Limb (tissue), 2 donors: ENCODE measurements around the gene RPS6KC1.
A peak's percentile ranks its signal among the peaks of the same experiment; 100 is the strongest.
"Not testable (repeated sequence)": the region's sequence is repeated elsewhere in the genome, so short reads cannot be mapped to it uniquely, and the experiment has no call there.

Experiments used
- DNase-seq, 2 donors: peaks; one replicate each; pipeline ENCODE4 v3.0.0-alpha.2; 2016; ENCODE audit errors: extremely low spot score in 2 of 2

RPS6KC1 gene

DNA sequence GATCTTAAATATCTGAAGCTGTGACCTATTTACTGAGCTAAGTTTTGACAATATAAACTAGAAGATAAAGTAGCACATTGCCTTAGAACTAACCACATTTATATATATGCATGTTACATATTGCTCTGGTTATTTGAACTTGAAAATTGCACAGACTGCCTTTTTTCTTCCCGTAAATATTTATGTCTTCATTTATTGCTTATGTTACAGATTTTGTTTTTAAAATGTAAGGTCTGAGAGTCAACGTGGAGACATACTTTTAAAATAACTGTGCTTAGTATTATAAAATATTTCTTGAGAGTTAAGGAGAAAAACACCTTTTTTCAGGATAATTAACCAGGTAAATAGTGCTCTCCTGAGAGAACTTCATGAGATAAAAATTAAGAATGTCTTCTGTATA is 3.1 kb downstream of the RPS6KC1 start:
- no peak for DNase-seq

- no peak for DNase-seq
Observed at GRCh38 chr1:213054733-213055591, 3.9 kb downstream of the RPS6KC1 start.

- DNase-seq: no peak
Observed at GRCh38 chr1:213055767-213056166, 4.7 kb downstream of the RPS6KC1 start.

DNA sequence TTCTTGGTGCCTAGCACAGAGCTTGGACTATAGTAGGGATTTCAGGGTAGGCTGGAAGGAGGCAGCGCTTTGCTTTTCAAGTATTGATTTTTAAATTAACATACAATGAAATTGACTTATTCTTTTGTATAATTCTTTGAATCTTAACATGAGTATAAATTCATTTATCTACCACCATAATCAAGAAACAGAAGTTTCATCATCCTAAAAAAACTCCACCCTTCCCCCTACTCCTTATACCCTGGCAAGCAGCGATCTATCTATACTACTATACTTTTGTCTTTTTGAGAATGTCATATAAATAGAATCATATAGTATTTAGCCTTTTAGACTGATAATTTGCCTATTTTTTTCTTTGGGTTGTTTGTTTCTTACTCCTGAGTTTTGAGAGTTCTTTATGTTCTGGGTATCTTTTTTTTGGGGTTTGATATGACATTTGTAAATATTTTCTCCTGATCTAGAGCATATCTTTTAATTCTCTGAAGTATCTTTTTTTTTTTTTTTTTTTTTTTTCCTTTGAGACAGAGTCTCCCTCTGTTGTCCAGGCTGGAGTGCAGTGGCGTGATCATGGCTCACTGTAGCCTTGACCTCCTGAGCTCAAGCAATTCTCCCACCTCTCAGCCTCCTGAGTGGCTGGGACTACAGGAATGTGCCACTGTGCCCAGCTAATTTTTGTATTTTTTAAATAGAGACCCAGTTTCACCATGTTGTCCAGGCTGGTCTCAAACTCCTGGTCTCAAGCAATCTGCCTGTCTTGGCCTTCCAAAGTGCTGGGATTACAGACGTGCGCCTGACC is 6.4 kb downstream of the RPS6KC1 start:
- DNase-seq: no peak

DNA sequence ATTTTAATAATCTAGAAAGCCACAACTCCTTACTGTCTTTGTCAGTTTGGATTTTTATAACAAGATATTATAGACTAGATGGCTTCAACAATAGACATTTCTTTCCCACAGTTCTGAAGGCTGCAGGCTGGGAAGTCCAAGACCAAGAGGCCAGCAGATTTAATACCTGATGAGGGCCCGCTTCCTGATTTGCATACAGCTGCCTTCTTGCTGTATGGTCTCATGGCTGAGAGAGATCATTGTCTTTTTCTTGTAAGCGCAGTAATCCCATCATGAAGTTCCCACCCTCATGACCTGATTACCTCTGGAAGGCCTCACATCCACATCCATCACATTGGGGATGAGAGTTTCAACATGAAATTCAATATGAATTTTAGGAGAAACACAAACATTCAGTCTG is 9.8 kb downstream of the RPS6KC1 start:
- no peak for DNase-seq

- DNase-seq: no peak
Observed at GRCh38 chr1:213061263-213061662, 10.2 kb downstream of the RPS6KC1 start.

- DNase-seq: no peak
Observed at GRCh38 chr1:213065800-213066199, 14.8 kb downstream of the RPS6KC1 start.

GRCh38 chr1:213066363-213066762 is 15.3 kb downstream of the RPS6KC1 start:
- DNase-seq: no peak

- no peak for DNase-seq
Observed at GRCh38 chr1:213067352-213067751, 16.3 kb downstream of the RPS6KC1 start.

DNA sequence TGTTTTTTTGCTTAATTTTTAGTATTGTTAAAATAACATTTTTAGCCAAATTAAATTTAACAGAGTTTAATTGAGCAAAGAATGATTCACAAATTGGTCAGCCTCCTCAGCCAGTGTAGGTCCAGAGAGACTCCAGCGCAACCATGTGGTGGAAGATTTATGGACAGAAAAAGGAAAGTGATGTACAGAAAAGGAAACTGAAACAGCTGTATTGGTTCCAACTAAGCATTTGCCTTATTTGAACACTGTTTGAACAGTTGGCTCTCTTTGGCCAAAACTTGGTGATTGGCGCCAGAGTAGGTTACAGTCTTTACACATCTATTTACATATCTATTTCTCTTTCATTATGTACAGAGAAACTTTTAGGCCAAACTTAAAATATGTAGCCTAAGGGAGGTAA is 19.4 kb downstream of the RPS6KC1 start:
- peak in 1 of 2 donors; percentile 33 for DNase-seq

DNA sequence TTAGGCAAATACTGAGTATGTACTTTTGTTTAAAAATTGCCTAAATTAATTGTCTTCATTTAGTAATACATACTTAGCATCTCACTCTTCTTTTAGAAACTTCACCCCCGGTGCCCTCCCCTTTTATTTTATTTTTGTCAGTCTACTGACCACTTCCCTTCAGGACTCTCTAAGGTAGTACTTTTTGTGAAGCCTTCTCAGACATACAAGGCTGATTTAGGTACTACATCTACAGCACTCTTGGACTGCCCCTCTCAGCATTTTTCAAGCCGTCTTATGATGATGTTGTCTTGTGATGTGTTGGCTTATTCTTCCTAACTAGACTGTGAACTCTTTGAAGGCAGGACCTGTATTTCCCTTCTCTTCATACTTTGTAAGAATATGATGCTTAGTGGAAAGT is 24.7 kb downstream of the RPS6KC1 start:
- no peak for DNase-seq

DNA sequence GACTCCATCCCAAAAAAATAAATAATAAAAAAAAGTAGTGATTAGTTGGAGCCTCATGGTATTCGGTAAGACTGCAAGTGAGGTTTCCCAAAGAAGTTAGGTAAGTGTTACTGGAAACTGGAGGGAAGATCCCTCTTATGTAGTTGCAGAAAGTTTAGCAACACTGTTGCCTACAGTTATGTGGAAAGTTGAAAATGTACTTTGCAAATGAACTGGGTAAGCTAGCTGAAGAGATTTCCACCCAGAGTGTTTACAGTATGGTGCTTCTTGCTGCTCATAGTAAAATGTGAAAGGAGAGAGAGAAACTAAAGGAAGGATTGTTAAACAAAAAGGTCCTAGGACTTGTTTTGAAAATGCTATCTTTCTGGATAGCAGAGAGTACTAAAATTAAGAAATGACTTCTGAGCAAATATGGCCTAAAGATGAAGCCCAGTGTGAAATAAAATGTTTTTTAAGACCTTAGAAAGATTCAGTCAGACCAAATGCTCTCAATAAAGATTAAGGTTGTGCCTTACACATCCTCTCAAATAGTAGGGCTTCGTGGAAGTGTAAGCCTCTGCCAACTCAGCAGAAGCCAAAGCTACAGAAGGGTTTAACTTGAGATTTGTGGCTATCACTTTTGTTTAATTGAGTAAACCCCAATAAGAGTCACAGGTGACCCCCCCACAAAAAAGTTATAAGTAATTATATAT is 31.5 kb downstream of the RPS6KC1 start:
- DNase-seq: no peak

GRCh38 chr1:213083112-213083445 is 32.0 kb downstream of the RPS6KC1 start:
- no peak for DNase-seq

DNA sequence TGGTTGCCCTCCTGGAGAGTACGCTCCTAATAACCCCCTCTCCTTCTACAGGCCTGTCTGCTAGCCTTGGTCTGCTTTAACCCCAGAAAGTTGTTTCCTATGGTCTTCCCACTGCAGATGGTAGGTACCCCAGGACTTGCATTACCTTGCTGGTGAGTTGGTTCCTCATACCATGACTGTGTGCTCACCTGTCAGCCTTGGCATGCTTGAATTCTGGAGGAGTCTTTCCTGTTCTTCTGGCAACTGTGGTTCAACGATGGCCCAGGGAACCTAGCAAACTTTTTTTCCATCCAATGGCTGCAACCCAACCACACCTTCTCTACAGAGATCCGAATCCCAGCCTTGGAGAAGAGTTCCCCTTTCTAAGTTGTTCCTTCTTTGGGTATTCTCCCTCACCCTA is 36.9 kb downstream of the RPS6KC1 start:
- DNase-seq: no peak

- no peak for DNase-seq
Observed at GRCh38 chr1:213089924-213090677, 39.1 kb downstream of the RPS6KC1 start.

- no peak for DNase-seq
Observed at GRCh38 chr1:213094446-213094845, 43.4 kb downstream of the RPS6KC1 start.

DNA sequence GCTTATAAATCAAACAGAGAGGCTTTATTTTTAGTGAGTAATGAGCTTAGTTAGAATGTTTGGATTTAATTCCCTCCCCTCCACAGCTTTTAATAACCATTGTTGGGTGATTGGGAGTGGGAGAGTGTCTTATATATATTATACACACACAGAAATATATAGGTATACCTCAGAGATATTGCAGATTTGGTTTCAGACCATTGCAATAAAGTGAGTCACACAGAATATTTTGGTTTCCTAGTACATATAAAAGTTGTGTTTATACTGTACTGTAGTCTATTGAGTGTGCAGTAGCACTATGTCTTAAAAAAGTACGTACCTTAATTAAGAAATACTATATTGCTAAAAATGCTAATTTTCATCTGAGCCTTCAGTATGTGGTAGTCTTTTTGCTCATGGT is 44.4 kb downstream of the RPS6KC1 start:
- DNase-seq: no peak

GRCh38 chr1:213099682-213100399 is 48.8 kb downstream of the RPS6KC1 start:
- no peak for DNase-seq

DNA sequence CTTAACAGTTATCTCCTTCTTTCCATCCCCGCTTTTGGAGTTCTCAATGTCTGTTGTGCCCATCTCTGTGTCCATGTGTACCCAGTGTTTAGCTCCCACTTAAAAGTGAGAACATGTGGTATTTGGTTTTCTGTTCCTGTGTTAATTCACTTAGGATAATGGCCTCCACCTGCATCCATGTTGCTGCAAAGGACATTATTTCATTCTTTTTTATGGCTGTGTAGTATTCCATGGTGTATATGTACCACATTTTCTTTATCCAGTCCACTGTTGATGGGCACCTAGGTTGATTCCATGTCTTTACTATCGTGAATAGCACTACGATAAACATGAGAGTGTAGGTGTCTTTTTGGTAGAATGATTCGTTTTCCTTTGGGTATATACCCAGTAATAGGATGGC is 49.5 kb downstream of the RPS6KC1 start:
- DNase-seq: not testable (repeated sequence)

DNA sequence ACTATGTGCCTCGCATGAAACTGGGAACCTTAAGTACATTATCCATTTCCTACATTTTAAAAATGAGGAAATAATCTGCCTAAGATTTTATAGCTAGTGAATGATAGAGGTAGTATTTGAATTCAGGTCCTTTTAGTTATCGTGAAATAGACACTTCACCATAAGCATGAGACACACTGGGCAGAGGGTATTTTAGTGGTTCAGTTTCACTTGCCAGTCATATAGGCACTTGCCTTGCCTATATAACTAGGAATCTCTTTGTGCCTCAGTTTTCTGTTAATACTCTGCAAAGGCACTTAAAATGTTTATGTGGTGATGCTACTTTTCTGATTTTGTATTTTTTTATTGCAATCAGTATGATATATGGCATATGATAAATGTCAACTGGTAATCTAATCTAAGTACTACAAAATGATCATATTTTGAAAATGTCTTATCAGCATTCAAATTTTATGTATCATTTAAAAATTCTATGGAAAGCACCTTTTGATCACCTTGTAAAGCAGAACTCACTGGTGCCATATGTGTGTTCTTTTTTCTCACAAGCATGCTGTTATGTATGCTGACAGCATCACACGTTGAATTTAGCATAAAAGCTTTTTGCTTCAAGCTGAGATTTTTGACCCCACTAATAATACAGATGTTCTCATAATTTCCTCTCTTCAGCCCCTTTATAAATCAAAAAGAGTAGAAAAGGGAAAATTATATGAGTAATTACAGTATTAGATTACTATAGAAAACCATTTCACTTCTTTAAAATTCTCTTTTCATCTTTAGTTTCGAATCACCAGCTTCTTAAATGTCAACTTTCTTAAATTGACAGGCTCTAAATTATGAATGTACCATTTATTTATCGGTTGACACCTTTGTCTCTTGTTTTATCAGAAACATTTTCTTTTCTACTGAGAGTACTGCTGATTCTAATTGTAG is 52.6 kb downstream of the RPS6KC1 start:
- DNase-seq: no peak
